HG02763 (cell line): Measurements from ENCODE around the gene ZBTB32.

Experiments
- ATAC-seq: cut with Tn5 transposase; IDR thresholded peaks from one replicate; pipeline ENCODE4 v1.9.1; 2021; ENCODE audit warnings: mild to moderate bottlenecking, moderate library complexity; ENCODE audit not compliant: unreplicated experiment

ZBTB32 gene

GRCh38 chr19:35693835-35694599, 10.3 kb upstream of the ZBTB32 start:
- peak; percentile 76 for ATAC-seq

GRCh38 chr19:35695895-35696422, 8.4 kb upstream of the ZBTB32 start:
- no peak for ATAC-seq

GRCh38 chr19:35696835-35697234, 7.5 kb upstream of the ZBTB32 start:
- no peak for ATAC-seq

- peak; percentile 94 for ATAC-seq
These were observed 1.9 kb upstream of the ZBTB32 start for GRCh38 chr19:35702223-35703012.

GRCh38 chr19:35703343-35703742, 1.0 kb upstream of the ZBTB32 start:
- no peak for ATAC-seq

- no peak for ATAC-seq
These were observed 4.0 kb downstream of the ZBTB32 start for GRCh38 chr19:35708391-35708790.

GRCh38 chr19:35710784-35711723, 6.7 kb downstream of the ZBTB32 start:
- peak; percentile 41 for ATAC-seq

GRCh38 chr19:35712567-35713505, 8.5 kb downstream of the ZBTB32 start:
- ATAC-seq = no peak

GRCh38 chr19:35713506-35713850, 9.1 kb downstream of the ZBTB32 start:
- no peak for ATAC-seq

- no peak for ATAC-seq
These were observed 9.6 kb downstream of the ZBTB32 start for GRCh38 chr19:35713904-35714495.

GRCh38 chr19:35714601-35715354, 10.4 kb downstream of the ZBTB32 start:
- ATAC-seq = no peak

- ATAC-seq = no peak
These were observed 11.0 kb downstream of the ZBTB32 start for GRCh38 chr19:35715355-35715809.

- ATAC-seq = no peak
These were observed 11.8 kb downstream of the ZBTB32 start for GRCh38 chr19:35715981-35716800.

GRCh38 chr19:35716801-35717664, 12.7 kb downstream of the ZBTB32 start:
- peak; percentile 63 for ATAC-seq

GRCh38 chr19:35717665-35718344, 13.4 kb downstream of the ZBTB32 start, which contains the start of gene KMT2B:
KMT2B (plus strand) TSS chr19:35718003; CDS start chr19:35718019, 16 bp downstream.
- peak; percentile 52 for ATAC-seq
